ENCODE results near the gene MLH1. TPM values are rescaled to one million over a fixed set of nuclear protein-coding genes. Genes with fewer than 3 reads are reported as not detected.

MLH1 gene
- total and polyA plus RNA-seq, 2 of the 8 experiments (the other 6 are each of a cell fraction or from before 2014, with no cell fraction given): 36.4 to 47.3 TPM

DNA sequence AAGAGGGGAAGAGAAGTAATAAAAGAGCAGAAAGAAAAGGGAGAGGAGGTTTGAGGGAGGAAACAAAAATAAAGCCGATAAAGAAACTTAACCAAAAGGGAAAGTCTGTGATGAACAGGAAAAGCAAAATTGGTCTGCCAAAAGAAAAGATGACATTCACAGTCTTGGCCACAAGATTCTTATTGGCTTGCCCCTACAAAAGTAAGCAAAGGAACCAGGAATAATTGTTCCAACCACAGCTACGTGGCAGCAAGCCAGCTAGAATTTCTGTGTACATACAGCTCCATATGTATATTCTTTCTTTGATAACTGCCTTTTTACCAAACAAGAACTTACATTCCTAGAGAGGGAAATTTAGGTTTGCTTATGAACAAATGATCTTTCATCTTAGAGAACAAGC, 79.6 kb downstream of the MLH1 start:
- Histone ChIP-seq H3K56ac (replicated peaks; ENCODE audit: insufficient read length, low read depth, low read length) (no peak overlapping the region), H3K27me3 (replicated peaks in 1 of 4; ENCODE audit: control insufficient read depth in 3 of 4, extremely low read depth in 1 of 4, insufficient read depth in 3 of 4, low read length in 3 of 4) (no peaks in the 10 kb centered on the region), H3K23ac (ENCODE audit: insufficient read length) (no peak overlapping the region), H4K8ac (ENCODE audit: extremely low read depth, insufficient read depth, low read length) (no peak overlapping the region), H3K14ac (ENCODE audit: insufficient read length) (no peak overlapping the region), H3K18ac (ENCODE audit: extremely low read depth, low read length) (no peak overlapping the region), H3K9ac (replicated peaks in 1 of 4; ENCODE audit: extremely low read depth in 1 of 4, low read depth in 3 of 4, low read length in 3 of 4) (no peak overlapping the region), H2BK5ac (ENCODE audit: low read depth, low read length) (no peak overlapping the region), H3K4me3 (ENCODE audit: extremely low read depth in 1 of 4, insufficient read depth in 2 of 4, low read depth in 3 of 4, low read length in 4 of 4) (no peak overlapping the region), H3K79me2 (ENCODE audit: control insufficient read depth in 1 of 2, insufficient read depth in 2 of 2, low read length in 2 of 2) (no peaks in the 10 kb centered on the region), H3K4me2 (ENCODE audit: insufficient read depth in 1 of 2, low read depth in 2 of 2, low read length in 2 of 2) (no peak overlapping the region), H3K36me3 (ENCODE audit: control insufficient read depth in 2 of 4, insufficient read depth in 4 of 4, low read length in 3 of 4) (peaks cover 0 to 6% (median 0%) of the 10 kb centered on the region in 4 experiments; a peak in 2 of 8 replicates), H2AK5ac (ENCODE audit: low read depth, low read length) (no peak overlapping the region), H3K4me1 (replicated peaks in 1 of 4; ENCODE audit: control insufficient read depth in 3 of 4, insufficient read depth in 4 of 4, low read length in 3 of 4) (no peaks in the 10 kb centered on the region), H2BK120ac (replicated peaks; ENCODE audit: low read depth, low read length) (no peak overlapping the region), H2BK20ac (ENCODE audit: low read length) (no peak overlapping the region), H3K79me1 (ENCODE audit: low read depth, low read length) (no peaks in the 10 kb centered on the region), H3K27ac (ENCODE audit: low read depth, low read length) (no peak overlapping the region), H3K9me3 (ENCODE audit: insufficient read depth in 2 of 2, low read depth in 1 of 2, low read length in 1 of 2) (no peaks in the 10 kb centered on the region), H2BK12ac (ENCODE audit: low read depth, low read length) (no peak overlapping the region), H2AFZ (ENCODE audit: low read length) (no peak overlapping the region), H4K20me1 (replicated peaks in 1 of 2; ENCODE audit: control insufficient read depth in 1 of 2, insufficient read depth in 2 of 2, low read length in 2 of 2) (no peaks in the 10 kb centered on the region), H3K23me2 (ENCODE audit: low read depth, low read length) (no peaks in the 10 kb centered on the region), H4K5ac (ENCODE audit: insufficient read length, low read depth, low read length) (no peak overlapping the region), H4K91ac (replicated peaks; ENCODE audit: insufficient read length, low read length) (no peak overlapping the region), H2BK15ac (ENCODE audit: low read length) (no peak overlapping the region), H3K4ac (replicated peaks; ENCODE audit: insufficient read length, low read depth, low read length) (no peak overlapping the region)
- no peak for DNase-seq (ENCODE audit: low read depth in 1 of 2, low spot score in 2 of 2)
- WGBS, 2 experiments (ENCODE audit: extremely low coverage in 1 of 2, insufficient coverage in 1 of 2, insufficient read length in 1 of 2, insufficient replicate concordance in 2 of 2, low coverage in 1 of 2, low lambda C conversion rate in 2 of 2, missing lambda C conversion rate in 1 of 2): 83% methylated on average over 2 of the region's 2 CpGs; no CpG with 5 or more reads in 1 of the 2 experiments
- ChIA-PET CTCF (ENCODE audit: partially characterized antibody) (no interaction called here), POLR2A (ENCODE audit: partially characterized antibody) (no interaction called here)
- no peak for FAIRE-seq
- TF ChIP-seq TEAD4 (IDR thresholded peaks at IDR 0.05; ENCODE audit: low read depth, low read length) (no peak), EGR1 (IDR thresholded peaks at IDR 0.05; ENCODE audit: borderline replicate concordance, low read depth, low read length) (no peak), CBX8 (IDR thresholded peaks at IDR 0.05; ENCODE audit: borderline replicate concordance, low read depth, low read length) (no peak), RAD21 (IDR thresholded peaks at IDR 0.05 in 1 of 2, conservative IDR thresholded peaks at IDR 0.05 in 1 of 2; ENCODE audit: low read depth in 2 of 2, low read length in 2 of 2) (no peak), SIX5 (IDR thresholded peaks at IDR 0.05; ENCODE audit: low read depth, low read length) (no peak), CEBPB (IDR thresholded peaks at IDR 0.05; ENCODE audit: low read depth, low read length) (no peak), GABPA (IDR thresholded peaks at IDR 0.05; ENCODE audit: borderline replicate concordance, insufficient read depth, low read length) (no peak), SIRT6 (IDR thresholded peaks at IDR 0.05; ENCODE audit: low read length) (no peak), POLR2AphosphoS5 (IDR thresholded peaks at IDR 0.05; ENCODE audit: low read depth, low read length) (no peak), CREB1 (IDR thresholded peaks at IDR 0.05) (no peak), RFX5 (IDR thresholded peaks at IDR 0.05; ENCODE audit: borderline replicate concordance, low read depth, low read length) (no peak), TAF7 (optimal IDR thresholded peaks at IDR 0.05; ENCODE audit: borderline replicate concordance, low read depth, low read length) (no peak)
- TF ChIP-seq, protein P1, sequence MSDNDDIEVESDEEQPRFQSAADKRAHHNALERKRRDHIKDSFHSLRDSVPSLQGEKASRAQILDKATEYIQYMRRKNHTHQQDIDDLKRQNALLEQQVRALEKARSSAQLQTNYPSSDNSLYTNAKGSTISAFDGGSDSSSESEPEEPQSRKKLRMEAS (IDR thresholded peaks at IDR 0.05): no peak
- TF ChIP-seq, protein P2, sequence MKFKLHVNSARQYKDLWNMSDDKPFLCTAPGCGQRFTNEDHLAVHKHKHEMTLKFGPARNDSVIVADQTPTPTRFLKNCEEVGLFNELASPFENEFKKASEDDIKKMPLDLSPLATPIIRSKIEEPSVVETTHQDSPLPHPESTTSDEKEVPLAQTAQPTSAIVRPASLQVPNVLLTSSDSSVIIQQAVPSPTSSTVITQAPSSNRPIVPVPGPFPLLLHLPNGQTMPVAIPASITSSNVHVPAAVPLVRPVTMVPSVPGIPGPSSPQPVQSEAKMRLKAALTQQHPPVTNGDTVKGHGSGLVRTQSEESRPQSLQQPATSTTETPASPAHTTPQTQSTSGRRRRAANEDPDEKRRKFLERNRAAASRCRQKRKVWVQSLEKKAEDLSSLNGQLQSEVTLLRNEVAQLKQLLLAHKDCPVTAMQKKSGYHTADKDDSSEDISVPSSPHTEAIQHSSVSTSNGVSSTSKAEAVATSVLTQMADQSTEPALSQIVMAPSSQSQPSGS (IDR thresholded peaks at IDR 0.05; ENCODE audit: low read length): no peak

All from H1 (cell line).